Measurements from ENCODE around the gene RFX5. TPM values are rescaled to one million over a fixed set of nuclear protein-coding genes. Genes with fewer than 3 reads are reported as not detected.

RFX5 gene
- total RNA-seq, 1 donor from 2014 or later: 97.5 TPM

DNA sequence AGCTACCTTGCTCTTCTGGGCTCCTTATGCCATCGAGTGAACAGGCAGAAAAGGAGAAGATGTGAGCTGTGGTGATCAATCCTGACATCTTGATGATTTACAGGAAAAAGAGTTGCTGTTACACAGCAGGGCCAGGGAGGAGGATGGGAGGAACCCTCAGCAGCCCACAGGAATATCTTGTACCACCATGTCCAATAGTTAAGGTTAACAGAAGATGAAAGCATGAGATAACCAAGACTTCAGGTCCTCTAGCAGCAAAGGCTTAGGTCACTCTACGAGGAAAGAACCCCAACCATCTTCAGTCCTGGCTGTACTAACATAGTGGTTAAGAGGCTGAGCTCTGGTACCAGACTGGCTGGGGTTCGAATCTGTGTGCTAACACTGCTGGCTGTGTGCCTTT is 37.5 kb upstream of the RFX5 start:
- DNase-seq (ENCODE audit: low spot score, unreplicated experiment): no peak
- TF ChIP-seq, protein P1, sequence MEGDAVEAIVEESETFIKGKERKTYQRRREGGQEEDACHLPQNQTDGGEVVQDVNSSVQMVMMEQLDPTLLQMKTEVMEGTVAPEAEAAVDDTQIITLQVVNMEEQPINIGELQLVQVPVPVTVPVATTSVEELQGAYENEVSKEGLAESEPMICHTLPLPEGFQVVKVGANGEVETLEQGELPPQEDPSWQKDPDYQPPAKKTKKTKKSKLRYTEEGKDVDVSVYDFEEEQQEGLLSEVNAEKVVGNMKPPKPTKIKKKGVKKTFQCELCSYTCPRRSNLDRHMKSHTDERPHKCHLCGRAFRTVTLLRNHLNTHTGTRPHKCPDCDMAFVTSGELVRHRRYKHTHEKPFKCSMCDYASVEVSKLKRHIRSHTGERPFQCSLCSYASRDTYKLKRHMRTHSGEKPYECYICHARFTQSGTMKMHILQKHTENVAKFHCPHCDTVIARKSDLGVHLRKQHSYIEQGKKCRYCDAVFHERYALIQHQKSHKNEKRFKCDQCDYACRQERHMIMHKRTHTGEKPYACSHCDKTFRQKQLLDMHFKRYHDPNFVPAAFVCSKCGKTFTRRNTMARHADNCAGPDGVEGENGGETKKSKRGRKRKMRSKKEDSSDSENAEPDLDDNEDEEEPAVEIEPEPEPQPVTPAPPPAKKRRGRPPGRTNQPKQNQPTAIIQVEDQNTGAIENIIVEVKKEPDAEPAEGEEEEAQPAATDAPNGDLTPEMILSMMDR (IDR thresholded peaks at IDR 0.05; ENCODE audit: unreplicated experiment): no peak
- no peaks in the 10 kb centered on the region for H3K9me3 Mint-ChIP-seq (ENCODE audit: low read depth)
- no peaks in the 10 kb centered on the region for H3K27me3 Mint-ChIP-seq
- H3K36me3 Mint-ChIP-seq (ENCODE audit: insufficient read depth): no peaks in the 10 kb centered on the region
- no peak overlapping the region for H3K27ac Mint-ChIP-seq
- H3K4me3 Mint-ChIP-seq (ENCODE audit: low read depth): no peak overlapping the region
- no peaks in the 10 kb centered on the region for H3K4me1 Mint-ChIP-seq (ENCODE audit: low read depth)

DNA sequence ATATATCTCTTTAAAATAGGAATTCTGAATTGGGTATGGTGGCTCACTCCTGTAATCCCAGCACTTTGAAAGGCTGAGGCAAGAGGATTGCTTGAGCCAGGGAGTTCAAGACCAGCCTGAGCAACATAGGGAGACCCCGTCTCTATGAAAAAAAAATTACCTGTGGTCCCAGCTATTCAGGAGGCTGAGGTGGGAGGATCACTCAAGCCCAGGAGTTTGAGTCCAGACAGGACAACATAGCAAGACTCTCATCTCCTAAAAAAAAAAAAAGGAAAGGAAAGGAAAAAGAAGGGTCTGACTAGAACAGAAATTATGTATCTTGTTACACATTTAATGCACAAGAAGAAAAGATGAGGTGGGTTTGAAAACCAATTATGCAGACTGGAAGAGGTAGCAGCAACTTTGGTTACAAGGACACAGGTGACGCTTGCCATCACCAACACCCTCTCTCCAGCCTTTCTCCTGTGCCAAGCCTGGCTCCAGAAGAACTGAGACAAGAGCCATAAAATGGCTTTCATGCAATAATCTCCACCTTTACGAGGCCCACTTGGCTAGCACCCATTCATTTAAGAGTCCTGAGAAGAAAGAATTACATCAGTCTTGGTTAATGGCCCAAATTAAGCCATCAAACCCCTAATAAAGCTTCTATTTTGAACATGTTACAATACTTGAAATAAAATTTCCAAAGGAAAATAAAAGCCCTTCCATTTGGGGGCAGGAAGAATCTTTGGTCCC is 30.3 kb upstream of the RFX5 start:
- H3K4me3 Mint-ChIP-seq (ENCODE audit: low read depth): no peak overlapping the region
- TF ChIP-seq, protein P1 (IDR thresholded peaks at IDR 0.05; ENCODE audit: unreplicated experiment): no peak
- H3K4me1 Mint-ChIP-seq (ENCODE audit: low read depth): peaks cover 9% of the 10 kb centered on the region
- DNase-seq (ENCODE audit: low spot score, unreplicated experiment): no peak
- no peaks in the 10 kb centered on the region for H3K9me3 Mint-ChIP-seq (ENCODE audit: low read depth)
- no peaks in the 10 kb centered on the region for H3K36me3 Mint-ChIP-seq (ENCODE audit: insufficient read depth)
- H3K27ac Mint-ChIP-seq: no peak overlapping the region
- no peaks in the 10 kb centered on the region for H3K27me3 Mint-ChIP-seq

DNA sequence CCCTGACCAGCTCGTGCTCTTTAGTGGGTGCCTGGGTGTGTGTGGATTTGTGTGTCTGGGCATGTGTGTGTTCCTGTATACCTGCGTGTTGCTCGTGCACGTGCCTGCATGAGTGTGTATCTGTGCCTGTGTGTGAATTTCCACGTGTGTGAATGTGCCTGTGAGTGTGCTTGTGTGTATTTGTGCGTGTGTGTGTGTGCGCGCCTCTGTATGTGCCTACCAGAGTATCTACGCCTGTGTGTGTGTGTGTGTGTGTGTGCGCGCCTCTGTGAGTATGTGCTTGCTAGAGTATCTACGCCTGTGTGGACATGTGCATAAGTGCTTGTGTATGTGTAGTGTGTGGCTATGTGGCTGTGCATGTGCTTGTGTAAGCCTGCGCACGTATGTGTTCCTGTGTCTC is 26.1 kb upstream of the RFX5 start:
- peaks cover 18% of the 10 kb centered on the region for H3K4me1 Mint-ChIP-seq (ENCODE audit: low read depth)
- peak overlapping the region; percentile 44 for H3K4me3 Mint-ChIP-seq (ENCODE audit: low read depth)
- no peaks in the 10 kb centered on the region for H3K9me3 Mint-ChIP-seq (ENCODE audit: low read depth)
- H3K27me3 Mint-ChIP-seq: no peaks in the 10 kb centered on the region
- no peaks in the 10 kb centered on the region for H3K36me3 Mint-ChIP-seq (ENCODE audit: insufficient read depth)
- DNase-seq (ENCODE audit: low spot score, unreplicated experiment): no peak
- TF ChIP-seq, protein P1 (IDR thresholded peaks at IDR 0.05; ENCODE audit: unreplicated experiment): no peak
- H3K27ac Mint-ChIP-seq: peak overlapping the region; percentile 93

DNA sequence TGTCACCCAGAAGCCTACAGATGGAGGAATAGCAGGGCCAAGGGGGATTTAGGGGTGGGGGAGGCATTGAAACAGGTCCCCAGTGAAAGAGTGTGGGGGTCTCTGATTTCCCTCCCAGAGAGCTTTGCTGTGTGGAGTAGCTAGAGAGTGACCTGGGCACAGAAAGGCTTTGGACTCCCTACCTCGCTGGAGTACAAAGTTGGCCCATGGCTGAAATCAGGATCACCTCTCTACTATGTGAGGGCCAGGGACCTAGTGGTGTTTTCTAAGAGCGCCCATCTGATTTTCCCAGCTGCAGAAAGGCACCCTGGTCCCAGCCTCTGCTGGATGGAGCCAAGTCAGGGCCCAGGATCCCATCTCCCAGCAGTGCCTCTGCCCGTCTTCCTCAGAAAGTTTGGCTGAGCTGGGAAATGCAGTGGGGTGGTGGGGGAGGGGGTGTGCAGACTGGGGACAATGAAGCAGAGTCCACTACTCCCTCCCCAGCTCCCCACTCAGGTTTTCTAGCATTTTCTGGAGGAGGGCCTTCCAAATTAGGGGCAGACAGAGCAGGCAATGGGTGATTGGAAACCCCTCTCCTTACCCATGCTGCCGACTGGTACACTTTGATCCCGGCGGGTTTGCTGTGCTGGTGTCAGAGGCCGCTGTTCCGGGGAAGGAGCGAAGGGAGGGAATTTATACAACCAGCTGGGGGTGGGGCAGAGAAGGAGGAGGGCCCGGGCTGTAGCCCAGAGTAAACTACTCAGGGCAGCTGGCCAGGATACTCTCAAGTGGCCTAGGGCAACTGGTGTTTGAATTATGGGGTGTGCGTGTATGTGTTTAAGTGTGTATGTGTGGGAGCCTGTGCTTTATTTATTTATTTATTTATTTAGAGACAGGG is 25.2 kb upstream of the RFX5 start, which contains the start of gene SELENBP1:
SELENBP1 (minus strand) TSS at position 648 of the 877 bp plus-strand sequence; CDS start at position 584, 64 bp downstream.
- DNase-seq (ENCODE audit: low spot score, unreplicated experiment): peak; percentile 34
- no peaks in the 10 kb centered on the region for H3K27me3 Mint-ChIP-seq
- peak within 1 kb of the TSS; percentile 75 for H3K4me3 Mint-ChIP-seq (ENCODE audit: low read depth)
- peak within 1 kb of the TSS; percentile 93 for H3K27ac Mint-ChIP-seq
- H3K9me3 Mint-ChIP-seq (ENCODE audit: low read depth): no peaks in the 10 kb centered on the region
- H3K4me1 Mint-ChIP-seq (ENCODE audit: low read depth): peaks cover 18% of the 10 kb centered on the region
- H3K36me3 Mint-ChIP-seq (ENCODE audit: insufficient read depth): peaks cover 3% of the 10 kb centered on the region
- TF ChIP-seq, protein P1 (IDR thresholded peaks at IDR 0.05; ENCODE audit: unreplicated experiment): no peak

DNA sequence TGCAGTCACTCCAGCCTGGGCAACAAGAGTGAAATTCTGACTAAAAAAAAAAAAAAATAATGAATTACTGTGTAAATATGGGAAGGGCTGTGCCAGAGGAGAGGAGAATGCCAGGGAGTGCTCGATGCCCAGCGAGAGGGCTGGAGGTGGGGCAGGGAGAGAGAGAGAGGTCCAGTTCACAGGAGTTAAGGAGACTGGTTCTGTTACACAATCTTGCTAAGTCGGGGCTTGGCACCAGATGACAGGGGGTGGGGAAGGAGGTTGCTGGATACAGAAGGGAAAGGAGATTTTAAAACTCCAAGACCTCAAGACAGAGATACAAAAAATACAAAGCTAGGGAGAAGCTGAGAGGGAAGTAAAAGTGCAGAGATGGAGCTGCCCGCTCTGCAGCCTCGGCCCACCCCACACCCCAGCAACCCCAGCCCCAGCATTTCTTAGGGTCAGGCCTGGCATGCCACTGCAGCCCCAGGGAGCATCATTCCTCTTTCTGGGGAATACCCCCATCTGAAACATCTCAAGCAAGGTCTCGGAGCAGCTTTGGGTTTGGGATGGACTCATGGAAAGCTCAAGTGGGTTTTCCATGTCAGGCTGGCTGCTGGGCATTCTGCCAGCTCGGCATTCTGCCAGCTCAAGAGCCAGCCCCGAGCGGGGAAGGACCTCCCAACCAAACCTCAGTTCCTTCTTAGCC is 24.5 kb upstream of the RFX5 start:
- Mint-ChIP-seq H3K4me1 (ENCODE audit: low read depth) (peaks cover 18% of the 10 kb centered on the region), H3K27me3 (no peaks in the 10 kb centered on the region), H3K27ac (peak overlapping the region; percentile 93), H3K36me3 (ENCODE audit: insufficient read depth) (peaks cover 3% of the 10 kb centered on the region), H3K9me3 (ENCODE audit: low read depth) (no peaks in the 10 kb centered on the region), H3K4me3 (ENCODE audit: low read depth) (peak overlapping the region; percentile 75)
- TF ChIP-seq, protein P1 (IDR thresholded peaks at IDR 0.05; ENCODE audit: unreplicated experiment): no peak
- DNase-seq (ENCODE audit: low spot score, unreplicated experiment): no peak
